CD1c-positive myeloid dendritic cell (primary cell): Measurements from ENCODE around the gene CCDC54.
A peak's percentile ranks its signal among the peaks of the same experiment; 100 is the strongest.
"Not testable (repeated sequence)": the region's sequence is repeated elsewhere in the genome, so short reads cannot be mapped to it uniquely, and the experiment has no call there.

Experiments
- DNase-seq: peaks from one replicate; pipeline ENCODE4 v3.0.0-alpha.2; 2016; ENCODE audit errors: extremely low spot score

The CCDC54 gene

DNA sequence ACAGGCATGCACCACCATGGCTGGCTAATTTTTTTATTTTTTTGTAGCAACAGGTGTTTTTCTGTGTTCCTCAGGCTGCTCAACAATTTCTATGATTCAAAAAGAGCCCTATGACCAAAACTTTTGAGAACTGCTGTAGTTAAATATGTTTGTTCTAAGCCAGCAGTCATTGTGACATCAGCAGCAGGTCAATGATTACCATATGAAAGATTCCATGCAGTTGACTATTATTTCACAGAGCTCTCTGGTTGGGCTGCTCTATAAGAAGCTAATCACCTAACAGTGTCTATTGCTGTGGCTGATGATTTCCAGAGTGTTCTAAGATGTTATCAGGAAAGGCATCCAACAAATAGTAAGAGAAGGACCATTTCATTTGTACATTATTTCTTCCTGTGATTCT lies at the start of gene CCDC54:
CCDC54 (plus strand) TSS at position 289 of the 400 bp plus-strand sequence. CDS start 149 bp downstream, outside the sequence.
- no peak for DNase-seq

DNA sequence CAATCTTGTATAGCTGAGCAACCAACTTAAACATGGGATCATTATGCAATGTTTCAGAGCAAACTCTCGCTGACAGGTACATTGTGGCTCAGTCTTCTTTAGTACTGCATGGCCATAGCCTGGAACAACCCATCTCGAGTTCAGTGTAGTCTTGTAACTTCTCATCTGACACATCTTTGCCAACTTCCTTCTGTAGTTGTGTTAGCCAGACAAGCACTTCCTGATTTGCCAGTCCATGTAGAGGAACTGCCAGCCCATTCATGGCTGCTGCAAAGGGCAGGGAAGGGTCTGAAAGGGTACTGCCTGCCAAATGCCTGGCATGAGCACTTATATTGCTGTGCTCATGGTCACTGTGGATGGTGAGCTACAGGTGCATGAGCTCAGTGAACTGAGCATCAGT lies 49.2 kb upstream of the CCDC54 start:
- no peak for DNase-seq

DNA sequence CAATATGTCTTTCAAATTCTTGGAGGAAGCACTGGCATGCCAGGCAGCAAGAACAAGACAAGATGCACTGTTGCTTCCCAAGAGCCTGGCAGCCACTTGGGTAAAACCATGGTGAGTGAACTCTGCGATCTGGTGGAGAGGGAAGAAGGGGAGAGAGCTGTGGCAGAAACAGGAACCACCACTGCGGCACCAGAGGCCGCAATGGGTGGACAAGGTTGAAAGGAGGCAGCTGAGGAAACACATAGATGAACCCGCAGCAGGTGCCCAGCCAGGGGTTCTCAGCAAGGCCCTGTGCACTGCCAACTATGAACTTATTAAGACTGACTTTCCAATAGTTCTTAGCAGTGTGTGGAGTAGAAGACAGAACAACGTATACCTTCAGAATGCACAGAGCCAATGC lies 48.2 kb upstream of the CCDC54 start:
- DNase-seq: no peak

DNA sequence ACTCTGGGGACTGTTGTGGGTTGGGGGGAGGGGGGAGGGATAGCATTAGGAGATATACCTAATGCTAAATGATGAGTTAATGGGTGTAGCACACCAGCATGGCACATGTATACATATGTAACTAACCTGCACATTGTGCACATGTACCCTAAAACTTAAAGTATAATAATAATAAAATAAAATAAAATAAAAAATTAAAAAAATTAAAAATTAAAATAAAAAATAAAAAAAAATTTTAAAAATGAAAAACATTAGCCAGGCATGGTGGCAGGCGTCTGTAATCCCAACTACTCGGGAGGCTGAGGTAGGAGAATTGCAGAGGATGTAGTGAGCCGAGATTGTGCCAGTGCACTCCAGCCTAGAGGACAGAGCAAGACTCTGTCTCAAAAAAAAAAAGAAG lies 37.5 kb upstream of the CCDC54 start:
- not testable (repeated sequence) for DNase-seq

DNA sequence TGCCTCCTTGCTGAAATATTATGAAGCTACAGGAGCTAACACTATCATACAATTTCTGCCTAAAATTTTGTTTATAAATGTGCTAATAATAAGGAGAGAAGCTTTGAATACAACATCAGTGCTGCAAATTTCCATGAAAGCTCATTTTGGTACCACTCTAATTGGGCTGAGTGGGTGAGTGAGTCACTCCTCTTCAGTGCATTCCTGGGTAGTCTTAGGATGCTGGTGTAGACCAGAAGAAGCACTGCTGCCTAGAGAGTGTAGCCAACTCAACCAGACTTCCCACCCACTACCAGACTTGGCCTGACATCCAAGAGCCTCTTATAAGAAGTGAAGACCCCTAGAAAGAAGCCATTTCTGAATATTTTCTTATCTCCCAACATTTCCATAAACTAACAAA lies 32.5 kb upstream of the CCDC54 start:
- no peak for DNase-seq

DNA sequence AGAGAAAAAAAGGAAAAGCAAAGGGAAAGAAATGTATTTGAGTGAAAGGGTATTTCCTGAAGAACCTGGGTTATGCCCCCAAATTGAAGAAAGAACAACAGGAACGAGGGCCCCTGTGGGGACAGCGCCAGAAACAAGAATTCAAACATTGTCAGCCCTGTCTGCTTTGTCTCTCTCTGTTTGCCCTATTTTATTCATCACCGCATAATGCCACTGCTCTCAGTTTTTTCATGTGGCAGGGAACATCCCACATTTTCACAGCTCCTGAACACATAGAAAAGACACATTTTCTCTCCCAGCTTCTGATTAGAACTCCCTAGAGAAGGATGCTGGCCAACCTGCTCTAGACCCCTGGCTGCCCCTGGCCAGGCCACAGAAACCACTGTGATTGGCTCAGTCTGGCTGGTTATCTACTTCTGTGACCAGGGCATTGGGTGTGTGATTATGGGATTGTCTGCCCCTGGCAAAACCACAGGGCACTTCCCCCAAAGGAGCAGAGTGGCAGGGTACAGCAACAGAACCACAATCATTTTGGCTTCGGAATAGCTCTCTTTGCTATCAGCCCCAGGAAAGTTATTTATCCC lies 31.3 kb upstream of the CCDC54 start:
- DNase-seq: no peak

DNA sequence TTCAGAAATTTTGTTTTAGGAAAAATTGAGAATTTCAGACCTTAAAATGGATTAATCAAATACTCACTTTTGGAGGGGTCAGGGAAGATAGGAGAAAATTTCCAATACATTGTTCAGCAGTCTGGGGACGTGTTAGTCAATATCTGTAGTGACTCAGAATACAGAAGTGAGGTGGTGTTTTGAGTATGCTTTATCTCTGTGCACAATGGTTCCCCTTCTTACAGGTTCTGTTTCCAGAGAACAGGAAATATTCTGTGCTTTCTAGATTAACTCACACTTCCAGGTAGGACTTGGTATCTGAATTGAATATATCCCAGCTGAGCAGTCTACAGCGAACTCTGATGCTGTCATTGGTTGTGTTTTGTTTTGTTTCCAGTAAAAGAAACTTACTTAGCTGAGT lies 30.7 kb upstream of the CCDC54 start:
- peak; percentile 5 for DNase-seq

DNA sequence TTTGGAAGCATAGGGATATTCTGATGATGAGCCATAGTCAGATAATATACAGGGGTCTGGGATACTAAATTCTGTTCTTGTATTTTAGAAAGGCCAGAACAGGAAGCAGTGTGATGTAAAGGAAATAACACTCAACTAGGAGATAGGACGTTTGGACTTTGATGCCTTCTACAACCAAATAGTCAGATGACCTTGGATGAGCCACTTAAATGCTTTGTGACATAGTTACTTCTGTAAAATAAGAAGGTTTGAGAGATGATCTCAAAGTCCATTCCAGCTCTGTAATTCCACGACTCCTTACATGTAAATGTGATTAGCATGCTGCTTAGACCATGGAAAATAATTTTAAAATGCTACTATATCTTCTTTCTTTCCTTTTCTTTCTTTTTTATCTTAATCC lies 29.5 kb upstream of the CCDC54 start:
- DNase-seq: no peak

DNA sequence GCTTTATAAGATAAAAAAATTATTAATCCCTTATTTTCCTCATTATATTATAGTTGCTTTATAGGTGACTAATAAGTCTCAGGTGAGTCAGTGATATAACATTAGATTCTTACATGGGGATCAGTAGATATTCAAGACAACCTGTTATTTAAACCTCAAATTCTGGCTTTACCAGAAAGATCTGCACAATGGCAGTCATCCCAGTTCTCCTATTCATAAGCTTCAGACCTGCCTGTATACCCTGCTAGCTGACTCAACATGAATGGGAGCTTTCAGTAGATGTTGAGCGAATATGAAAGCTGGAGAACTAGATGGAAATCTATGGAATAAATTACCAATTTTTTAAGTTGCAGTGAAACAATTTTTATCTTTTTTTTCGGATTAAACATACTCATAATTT lies 20.5 kb upstream of the CCDC54 start:
- DNase-seq: no peak

DNA sequence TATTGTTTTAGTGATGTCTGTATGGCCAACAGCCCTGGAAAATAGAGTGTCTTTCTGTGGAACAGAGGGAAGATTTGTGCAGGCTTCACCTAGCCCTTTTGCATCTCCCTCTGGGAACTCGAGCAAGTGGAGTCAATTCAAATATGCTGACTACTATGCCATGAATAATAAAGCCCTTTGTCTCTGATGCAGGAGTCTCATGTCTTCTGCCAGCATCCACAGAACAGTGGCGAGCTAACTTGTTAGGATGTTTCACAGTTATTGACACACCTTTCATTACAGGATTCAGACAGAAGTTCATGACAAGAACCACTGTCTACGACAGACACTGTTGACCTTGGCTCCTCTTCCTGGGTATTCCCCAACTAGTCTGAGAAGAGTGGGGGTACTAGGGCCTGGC lies 15.6 kb upstream of the CCDC54 start:
- DNase-seq: no peak

DNA sequence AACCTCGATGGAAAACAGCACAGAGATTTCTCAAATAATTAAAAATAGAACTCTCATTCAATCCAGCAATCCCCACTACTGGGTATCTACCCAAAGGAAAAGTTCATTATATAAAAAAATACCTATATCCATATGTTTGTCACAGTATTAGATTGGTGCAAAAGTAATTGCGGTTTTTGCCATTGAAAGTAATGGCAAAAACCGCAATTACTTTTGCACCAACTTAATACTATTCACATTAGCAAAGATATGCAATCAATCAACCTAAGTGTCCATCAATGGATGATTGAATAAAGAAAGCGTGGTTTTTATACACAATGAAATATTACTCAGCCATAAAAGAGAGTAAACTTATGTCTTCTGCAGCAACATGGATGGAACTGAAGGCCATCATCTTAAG lies 12.2 kb upstream of the CCDC54 start:
- no peak for DNase-seq

DNA sequence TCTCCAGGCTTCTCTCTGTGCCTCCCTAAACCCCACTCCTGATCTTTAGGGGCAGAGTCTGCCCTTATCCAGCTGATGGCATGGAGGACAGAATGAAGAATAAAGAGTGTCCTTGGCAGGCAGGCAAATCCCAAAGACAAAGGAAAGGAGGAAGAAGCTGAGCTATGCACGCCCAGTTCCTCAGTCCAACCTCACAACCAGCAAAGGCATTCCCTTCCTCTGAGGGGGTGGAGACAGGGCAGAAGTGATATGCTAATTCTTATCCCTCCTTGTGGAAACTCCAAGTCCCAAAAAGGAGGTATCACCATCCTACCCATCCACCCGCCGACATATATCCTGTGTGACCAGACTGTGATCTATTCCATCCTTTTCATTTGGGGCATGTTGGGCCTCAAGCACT lies 10.5 kb upstream of the CCDC54 start:
- DNase-seq: no peak

DNA sequence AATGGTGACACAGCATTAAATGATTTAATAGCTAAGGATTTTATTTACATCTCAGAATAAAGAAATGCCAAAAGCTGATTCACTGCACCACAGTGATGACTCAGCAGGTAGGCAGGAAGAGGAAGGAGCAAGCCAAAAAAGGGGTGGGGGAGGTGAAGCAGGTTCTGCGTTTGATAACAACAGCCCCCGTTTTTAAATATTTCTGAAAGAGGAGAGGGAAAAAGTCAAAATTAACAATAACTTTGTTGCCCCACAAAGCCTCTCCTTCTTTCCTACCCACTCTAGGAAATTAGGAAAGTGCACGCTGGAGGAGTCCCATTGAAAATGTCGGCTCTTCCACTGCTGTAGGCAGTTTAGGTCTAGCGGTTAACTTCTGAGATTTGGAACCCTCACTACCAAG lies 9.9 kb upstream of the CCDC54 start:
- peak; percentile 23 for DNase-seq

DNA sequence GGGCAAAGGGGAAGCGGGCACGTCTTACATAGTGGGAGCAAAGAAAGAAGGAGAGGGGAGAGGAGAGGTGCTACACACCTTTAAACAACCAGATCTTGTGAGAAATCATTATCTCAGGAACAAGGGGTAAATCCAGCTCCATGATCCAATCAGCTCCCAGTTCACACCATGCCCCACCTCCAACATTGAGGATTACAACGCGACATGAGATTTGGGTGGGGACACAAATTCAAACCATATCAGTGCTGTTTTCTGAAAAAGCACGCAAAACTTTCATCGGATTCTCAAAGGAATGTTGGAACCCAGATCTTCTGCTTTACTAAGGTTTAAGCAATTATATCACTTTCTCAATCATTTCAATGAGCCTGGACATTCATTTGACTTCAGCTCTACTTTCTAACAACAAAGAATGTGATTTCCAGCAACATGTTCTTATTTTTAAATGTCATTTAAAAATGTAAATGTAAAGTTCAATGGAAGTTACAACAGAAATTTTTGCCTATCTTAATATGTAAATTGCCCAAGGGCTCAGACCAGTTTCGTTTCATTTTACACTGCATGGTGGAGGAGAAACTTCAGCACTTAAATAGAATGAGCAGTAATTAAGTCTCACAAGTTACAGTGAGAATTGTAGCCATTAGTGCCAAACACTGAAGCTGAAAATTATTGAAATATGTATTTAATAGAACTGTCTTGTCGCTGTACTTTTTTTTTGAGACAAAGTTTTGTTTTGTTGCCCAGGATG lies 8.4 kb upstream of the CCDC54 start:
- no peak for DNase-seq

DNA sequence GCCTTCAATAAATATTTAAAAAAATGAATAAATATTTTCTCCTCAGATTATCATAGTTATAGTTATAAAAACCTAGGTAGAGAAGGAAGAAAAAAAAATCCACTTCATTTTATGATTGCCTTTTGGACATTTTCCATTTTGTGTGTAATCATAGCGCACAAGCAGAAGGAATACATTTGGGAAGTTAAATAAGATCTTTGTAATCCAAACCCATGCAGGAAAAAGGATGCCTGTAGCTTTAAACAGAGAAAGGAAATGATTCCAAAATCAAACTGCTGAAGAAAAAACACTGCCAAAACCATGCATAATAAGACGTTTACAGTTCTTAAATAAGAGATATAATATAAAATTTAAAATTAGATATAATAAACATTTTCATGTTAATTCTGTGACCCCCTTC lies 7.4 kb upstream of the CCDC54 start:
- DNase-seq: no peak

DNA sequence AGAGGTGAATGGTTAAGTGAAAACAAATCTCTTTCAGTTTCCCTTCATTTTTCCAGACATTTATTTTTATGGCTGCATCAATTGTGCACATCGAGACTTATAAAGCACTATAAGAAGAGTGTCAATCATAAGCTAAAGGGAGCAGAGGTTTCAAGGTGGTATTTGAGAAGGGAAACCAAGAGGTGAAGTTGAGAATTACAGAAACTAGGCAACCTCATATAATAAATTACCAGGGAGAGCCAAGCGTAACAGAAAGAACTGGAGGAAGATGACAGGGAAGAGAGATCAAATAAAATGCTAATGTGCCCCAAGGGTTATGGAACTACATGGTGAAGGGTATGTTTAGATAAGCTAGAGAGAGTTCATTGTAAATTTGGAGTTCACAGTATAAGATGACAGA lies 6.3 kb upstream of the CCDC54 start:
- no peak for DNase-seq

DNA sequence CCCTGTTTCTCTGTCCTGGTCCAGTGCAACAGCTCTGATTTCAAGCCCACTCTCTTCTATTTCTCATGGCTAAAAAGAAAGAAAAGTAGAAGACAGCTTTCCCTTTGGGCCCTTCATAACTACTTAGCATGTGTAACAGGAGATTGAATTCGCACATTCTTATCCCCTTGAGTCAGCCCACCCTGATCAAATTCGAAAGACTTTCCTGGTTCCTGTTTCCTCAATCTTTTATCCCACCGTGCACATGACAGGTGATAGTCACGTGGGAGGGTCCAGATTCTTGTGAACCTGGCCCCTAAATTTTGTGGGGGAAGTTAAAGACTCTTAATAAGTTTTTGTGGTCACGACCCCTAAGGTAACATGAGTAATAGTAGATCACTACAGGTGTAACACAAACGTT lies 4.7 kb upstream of the CCDC54 start:
- no peak for DNase-seq

DNA sequence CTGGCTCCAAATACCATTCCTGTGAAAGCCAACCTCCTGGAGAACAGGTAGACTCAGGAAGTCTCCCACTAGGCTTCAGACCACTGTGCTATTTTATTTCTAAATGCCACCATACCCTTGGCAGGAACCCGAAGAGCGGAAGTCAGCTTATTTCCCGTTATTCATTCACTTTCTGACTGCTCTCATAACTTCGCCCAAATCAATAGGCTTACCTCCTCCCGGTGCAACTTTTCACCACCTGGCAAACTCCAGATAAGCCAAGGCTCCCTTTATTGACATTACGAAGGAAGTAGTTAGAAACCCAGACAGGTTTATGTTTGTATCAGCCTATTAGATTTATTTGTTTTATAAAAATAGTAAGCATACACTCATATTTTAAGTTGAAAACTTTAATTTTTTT lies 3.3 kb upstream of the CCDC54 start:
- DNase-seq: no peak

DNA sequence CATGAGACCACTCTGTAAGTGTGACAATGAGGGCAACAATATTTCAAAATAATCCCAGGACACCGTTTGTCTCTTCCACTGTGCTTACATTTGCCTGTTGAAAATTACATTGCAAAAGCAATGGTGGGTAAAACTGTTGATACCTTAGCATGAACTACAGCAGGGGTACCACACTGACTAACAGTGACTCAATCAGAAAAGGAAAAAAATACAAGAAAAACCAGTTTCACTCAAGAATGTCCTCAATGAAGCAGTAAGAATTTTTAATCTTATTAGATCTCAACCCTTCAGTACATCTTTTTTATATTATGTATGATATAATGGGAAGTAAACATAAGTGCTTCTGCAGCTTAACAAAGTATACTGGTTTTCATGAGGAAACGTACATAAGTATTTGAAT lies 1.6 kb upstream of the CCDC54 start:
- DNase-seq: no peak

DNA sequence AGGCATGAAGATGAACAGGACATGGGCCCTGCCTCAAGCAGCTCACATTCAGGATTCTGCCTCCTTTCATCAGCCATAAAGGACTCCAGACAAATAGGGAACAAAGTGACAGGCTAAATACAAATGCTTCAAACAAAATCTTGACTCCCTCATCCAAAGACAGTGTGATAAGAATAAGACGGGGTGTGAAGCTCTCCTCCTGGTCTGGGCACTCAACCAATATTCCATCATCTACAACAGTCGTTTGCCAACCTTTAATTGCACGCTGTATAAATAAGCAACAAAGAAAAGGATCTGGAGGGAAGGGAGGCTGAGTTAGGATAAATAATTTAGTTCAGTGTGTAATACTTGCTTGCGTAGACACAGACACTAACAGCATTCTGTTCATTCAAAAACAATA lies 5.4 kb downstream of the CCDC54 start:
- DNase-seq: no peak

DNA sequence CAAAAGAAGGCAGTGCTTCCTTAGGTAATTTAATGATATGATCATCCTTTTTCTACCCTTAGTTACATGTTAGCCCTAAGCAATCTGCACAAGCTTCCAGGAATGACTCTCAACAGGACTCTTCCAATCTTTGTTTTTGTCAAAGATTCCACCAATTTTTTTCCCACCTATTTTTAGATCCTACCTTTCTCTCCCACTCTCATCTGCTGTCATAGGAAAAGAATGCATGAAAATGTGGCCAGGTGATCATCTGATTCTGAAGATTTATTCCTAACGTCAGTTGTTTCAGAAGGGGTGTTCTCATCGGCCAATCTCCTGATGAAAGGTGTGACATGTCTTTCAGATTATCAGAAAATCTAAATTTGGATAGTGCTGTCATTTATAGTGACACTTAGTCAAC lies 7.2 kb downstream of the CCDC54 start:
- DNase-seq: no peak

DNA sequence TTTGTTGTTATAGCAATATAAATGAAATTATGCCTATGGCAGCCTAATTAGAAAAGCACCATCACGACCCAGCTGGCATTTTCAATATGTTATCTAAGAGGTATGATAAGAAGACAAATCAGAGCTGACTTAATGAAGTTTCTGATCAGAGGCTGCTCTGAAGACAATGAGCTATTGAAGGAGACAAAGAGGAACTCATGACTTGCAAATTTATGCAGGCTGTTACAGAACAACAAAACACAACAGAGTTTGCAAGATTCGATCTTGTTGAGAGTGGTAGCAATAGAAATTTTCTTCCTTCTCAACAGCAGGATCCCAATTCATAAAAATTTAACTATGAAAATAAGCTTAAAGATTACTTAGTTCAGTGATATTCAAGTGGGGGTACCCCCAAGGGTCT lies 7.7 kb downstream of the CCDC54 start:
- DNase-seq: no peak

DNA sequence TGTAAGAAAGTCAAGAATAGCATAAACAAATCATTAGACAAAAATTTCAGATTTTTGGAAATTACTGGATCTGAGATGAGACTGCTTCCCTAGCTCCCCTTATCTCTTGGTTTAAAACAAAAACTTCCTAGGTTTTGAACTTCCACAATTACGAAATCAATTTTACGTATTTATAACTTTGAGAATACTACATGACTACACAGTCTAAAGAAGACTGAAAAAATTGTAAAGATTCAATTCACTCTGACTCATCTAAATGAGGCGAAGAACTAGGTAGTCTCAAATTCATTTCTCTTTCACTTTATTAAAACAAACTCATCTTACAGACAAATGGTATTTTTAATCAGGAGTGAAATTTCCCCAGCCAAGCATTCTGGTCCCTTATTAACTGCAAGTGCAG lies 10.3 kb downstream of the CCDC54 start:
- no peak for DNase-seq
